Heart left ventricle (tissue), 13 donors: Measurements from ENCODE around the gene POFUT2.

Experiments
- CTCF ChIP-seq, 12 donors: fragments of 200-600 bp; sonication (generic) in 4 of 12; IDR thresholded peaks; one replicate each; pipeline versions ENCODE4 v1.5.0 to v1.8.0; 2018 to 2022; ENCODE audit warnings: antibody characterized with exemption in 12 of 12, mild to moderate bottlenecking in 5 of 12
- POLR2A ChIP-seq, 2 donors: fragments of 450-650 bp; IDR thresholded peaks; one replicate each; pipeline ENCODE4 v1.6.1; 2017; ENCODE audit warnings: antibody characterized with exemption in 2 of 2, mild to moderate bottlenecking in 2 of 2, moderate library complexity in 2 of 2
- donor health status: ischemic (EF 13 %, LVEDD 7.1; RV severe dilation, severe dysfunction).
- donor health status: DM: no; HTN: yes; CAD: no.
- donor health status: DM: no; HTN: no; CAD: no.
- donor health status: ischemic (EF 25% LVEDD 6.9; RV normal size, moderate dysfunction).
- donor health status: ischemic (EF 25% LVEDD 5.7; RV mildly dilated, moderate dysfunction).
- donor health status: ischemic (EF 35%, LVEDD 5.7; RV mildly dilated, moderate dysfunction).
- donor health status: nonischemic (EF 11% LVEDD 7.7; RV severe dilation, severe dysfunction).
- donor health status: DM: yes; HTN: yes; CAD: no.
- donor health status: PGD.
- donor health status: ischemic (EF 29% LVEDD 5.4; RV normal size, mild dysfunction).
- donor health status: nonischemic (EF 23%, LVEDD 6.1; RV moderate dilation, normal function).

- TF ChIP-seq CTCF (IDR thresholded peaks at IDR 0.05): no peak
- TF ChIP-seq POLR2A (IDR thresholded peaks at IDR 0.05): no peak
Observed at GRCh38 chr21:45264146-45264911, 23.4 kb downstream of the POFUT2 start.
